ENCODE data around the gene CEP104. TPM values are rescaled to one million over a fixed set of nuclear protein-coding genes. Genes with fewer than 3 reads are reported as not detected.

Gene CEP104
- polyA plus RNA-seq, 1 of the 3 experiments (the other 2 are of a cell fraction): 19.2 TPM

DNA sequence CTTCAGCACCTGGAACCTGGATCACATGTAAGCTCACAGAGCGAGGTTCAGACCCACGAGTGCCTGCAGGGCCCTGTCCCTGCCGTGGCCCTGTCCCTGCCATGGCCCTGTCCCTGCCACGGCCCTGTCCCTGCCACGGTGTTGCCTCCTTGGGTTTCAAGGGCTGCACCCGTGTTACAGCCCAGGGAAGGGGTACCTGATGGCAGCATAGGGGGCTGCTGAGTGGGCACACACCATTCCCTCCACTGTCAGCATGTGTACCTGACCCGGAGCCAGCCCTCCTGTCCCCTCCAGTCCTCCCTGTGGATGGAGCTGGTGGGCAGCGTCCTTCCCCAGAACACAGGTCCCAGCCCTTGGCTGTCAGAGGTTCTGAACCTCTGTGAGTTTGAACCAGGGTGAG, 15.5 kb upstream of the CEP104 start:
- Histone ChIP-seq H2AFZ (ENCODE audit: low read depth) (no peak overlapping the region), H3K4me3 (ENCODE audit: low read depth in 2 of 2, low read length in 1 of 2) (no peak overlapping the region), H3K79me2 (ENCODE audit: insufficient read depth) (no peaks in the 10 kb centered on the region), H3K27ac (ENCODE audit: low read depth in 2 of 2, low read length in 1 of 2) (no peak overlapping the region), H3K9me3 (no peaks in the 10 kb centered on the region), H4K20me1 (ENCODE audit: insufficient read depth) (no peaks in the 10 kb centered on the region), H3K9ac (no peak overlapping the region), H3K4me2 (no peak overlapping the region), H3K9me2 (no peaks in the 10 kb centered on the region), H3K36me3 (replicated peaks in 1 of 2; ENCODE audit: control insufficient read depth in 1 of 2, insufficient read depth in 2 of 2, low read length in 1 of 2) (peaks cover 0 to 15% of the 10 kb centered on the region in 2 experiments), H3K4me1 (ENCODE audit: control insufficient read depth in 1 of 2, insufficient read depth in 2 of 2, low read depth in 1 of 2, low read length in 1 of 2) (no peaks in the 10 kb centered on the region), H3K27me3 (ENCODE audit: insufficient read depth) (no peaks in the 10 kb centered on the region), H3F3A (replicated peaks; ENCODE audit: insufficient read depth) (peaks cover 3% of the 10 kb centered on the region)
- POLR2A ChIA-PET: interaction anchor here (0.6 kb wide), 1 partner anchor 294 kb away, joined by 3 read pairs; no protein-coding TSS in a partner anchor
- WGBS (ENCODE audit: low lambda C conversion rate): 85% methylated on average over 4 of the region's 8 CpGs
- CTCF ChIA-PET: no interaction called here
- TF ChIP-seq NRF1 (IDR thresholded peaks at IDR 0.05; ENCODE audit: low read depth, low read length) (no peak), SIN3A (IDR thresholded peaks at IDR 0.05; ENCODE audit: borderline replicate concordance, low read depth, low read length) (no peak), ELF1 (IDR thresholded peaks at IDR 0.05) (no peak), TCF12 (IDR thresholded peaks at IDR 0.05) (no peak), EP300 (IDR thresholded peaks at IDR 0.05; ENCODE audit: borderline replicate concordance in 1 of 2, low read depth in 1 of 2, low read length in 1 of 2) (no peak), GABPA (IDR thresholded peaks at IDR 0.05; ENCODE audit: low read depth) (no peak), RXRA (IDR thresholded peaks at IDR 0.05; ENCODE audit: borderline replicate concordance, low read depth) (no peak), EZH2phosphoT487 (IDR thresholded peaks at IDR 0.05; ENCODE audit: borderline replicate concordance, low read depth) (no peak), JUND (IDR thresholded peaks at IDR 0.05) (no peak), RCOR1 (IDR thresholded peaks at IDR 0.05; ENCODE audit: low read length) (no peak), NFIC (IDR thresholded peaks at IDR 0.05; ENCODE audit: borderline replicate concordance) (no peak)
- TF ChIP-seq, protein P1, sequence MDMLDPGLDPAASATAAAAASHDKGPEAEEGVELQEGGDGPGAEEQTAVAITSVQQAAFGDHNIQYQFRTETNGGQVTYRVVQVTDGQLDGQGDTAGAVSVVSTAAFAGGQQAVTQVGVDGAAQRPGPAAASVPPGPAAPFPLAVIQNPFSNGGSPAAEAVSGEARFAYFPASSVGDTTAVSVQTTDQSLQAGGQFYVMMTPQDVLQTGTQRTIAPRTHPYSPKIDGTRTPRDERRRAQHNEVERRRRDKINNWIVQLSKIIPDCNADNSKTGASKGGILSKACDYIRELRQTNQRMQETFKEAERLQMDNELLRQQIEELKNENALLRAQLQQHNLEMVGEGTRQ (IDR thresholded peaks at IDR 0.05; ENCODE audit: borderline replicate concordance, low read depth, low read length): no peak
- TF ChIP-seq, protein P2, sequence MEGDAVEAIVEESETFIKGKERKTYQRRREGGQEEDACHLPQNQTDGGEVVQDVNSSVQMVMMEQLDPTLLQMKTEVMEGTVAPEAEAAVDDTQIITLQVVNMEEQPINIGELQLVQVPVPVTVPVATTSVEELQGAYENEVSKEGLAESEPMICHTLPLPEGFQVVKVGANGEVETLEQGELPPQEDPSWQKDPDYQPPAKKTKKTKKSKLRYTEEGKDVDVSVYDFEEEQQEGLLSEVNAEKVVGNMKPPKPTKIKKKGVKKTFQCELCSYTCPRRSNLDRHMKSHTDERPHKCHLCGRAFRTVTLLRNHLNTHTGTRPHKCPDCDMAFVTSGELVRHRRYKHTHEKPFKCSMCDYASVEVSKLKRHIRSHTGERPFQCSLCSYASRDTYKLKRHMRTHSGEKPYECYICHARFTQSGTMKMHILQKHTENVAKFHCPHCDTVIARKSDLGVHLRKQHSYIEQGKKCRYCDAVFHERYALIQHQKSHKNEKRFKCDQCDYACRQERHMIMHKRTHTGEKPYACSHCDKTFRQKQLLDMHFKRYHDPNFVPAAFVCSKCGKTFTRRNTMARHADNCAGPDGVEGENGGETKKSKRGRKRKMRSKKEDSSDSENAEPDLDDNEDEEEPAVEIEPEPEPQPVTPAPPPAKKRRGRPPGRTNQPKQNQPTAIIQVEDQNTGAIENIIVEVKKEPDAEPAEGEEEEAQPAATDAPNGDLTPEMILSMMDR (IDR thresholded peaks at IDR 0.05): no peak
- TF ChIP-seq, protein P3, sequence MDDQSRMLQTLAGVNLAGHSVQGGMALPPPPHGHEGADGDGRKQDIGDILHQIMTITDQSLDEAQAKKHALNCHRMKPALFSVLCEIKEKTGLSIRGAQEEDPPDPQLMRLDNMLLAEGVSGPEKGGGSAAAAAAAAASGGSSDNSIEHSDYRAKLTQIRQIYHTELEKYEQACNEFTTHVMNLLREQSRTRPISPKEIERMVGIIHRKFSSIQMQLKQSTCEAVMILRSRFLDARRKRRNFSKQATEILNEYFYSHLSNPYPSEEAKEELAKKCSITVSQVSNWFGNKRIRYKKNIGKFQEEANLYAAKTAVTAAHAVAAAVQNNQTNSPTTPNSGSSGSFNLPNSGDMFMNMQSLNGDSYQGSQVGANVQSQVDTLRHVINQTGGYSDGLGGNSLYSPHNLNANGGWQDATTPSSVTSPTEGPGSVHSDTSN (IDR thresholded peaks at IDR 0.05): no peak
- TF ChIP-seq, protein P4, sequence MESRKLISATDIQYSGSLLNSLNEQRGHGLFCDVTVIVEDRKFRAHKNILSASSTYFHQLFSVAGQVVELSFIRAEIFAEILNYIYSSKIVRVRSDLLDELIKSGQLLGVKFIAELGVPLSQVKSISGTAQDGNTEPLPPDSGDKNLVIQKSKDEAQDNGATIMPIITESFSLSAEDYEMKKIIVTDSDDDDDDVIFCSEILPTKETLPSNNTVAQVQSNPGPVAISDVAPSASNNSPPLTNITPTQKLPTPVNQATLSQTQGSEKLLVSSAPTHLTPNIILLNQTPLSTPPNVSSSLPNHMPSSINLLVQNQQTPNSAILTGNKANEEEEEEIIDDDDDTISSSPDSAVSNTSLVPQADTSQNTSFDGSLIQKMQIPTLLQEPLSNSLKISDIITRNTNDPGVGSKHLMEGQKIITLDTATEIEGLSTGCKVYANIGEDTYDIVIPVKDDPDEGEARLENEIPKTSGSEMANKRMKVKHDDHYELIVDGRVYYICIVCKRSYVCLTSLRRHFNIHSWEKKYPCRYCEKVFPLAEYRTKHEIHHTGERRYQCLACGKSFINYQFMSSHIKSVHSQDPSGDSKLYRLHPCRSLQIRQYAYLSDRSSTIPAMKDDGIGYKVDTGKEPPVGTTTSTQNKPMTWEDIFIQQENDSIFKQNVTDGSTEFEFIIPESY (IDR thresholded peaks at IDR 0.05; ENCODE audit: borderline replicate concordance, low read depth): no peak
- no peak for DNase-seq

Data from SK-N-SH (cell line).